ENCODE results near the gene CDHR1. TPM values are rescaled to one million over a fixed set of nuclear protein-coding genes. Genes with fewer than 3 reads are reported as not detected.

CDHR1 gene
- total and polyA plus RNA-seq, 2 of the 8 experiments (the other 6 are each of a cell fraction or from before 2014, with no cell fraction given), result 3.9 to 10.5 TPM

- no peak for TF ChIP-seq SUZ12 (IDR thresholded peaks at IDR 0.05; ENCODE audit: low read length)
- no peak for TF ChIP-seq KDM4A (IDR thresholded peaks at IDR 0.05; ENCODE audit: low read depth, low read length, severe bottlenecking)
- TF ChIP-seq SAP30 (IDR thresholded peaks at IDR 0.05; ENCODE audit: insufficient read depth, insufficient replicate concordance, low read length), result no peak
- no peak for TF ChIP-seq USF2 (IDR thresholded peaks at IDR 0.05; ENCODE audit: low read length)
- TF ChIP-seq CHD2 (IDR thresholded peaks at IDR 0.05; ENCODE audit: low read length), result no peak
- no peak for TF ChIP-seq CHD7 (IDR thresholded peaks at IDR 0.05; ENCODE audit: insufficient replicate concordance, low read length)
- TF ChIP-seq RAD21 (IDR thresholded peaks at IDR 0.05 in 1 of 2, conservative IDR thresholded peaks at IDR 0.05 in 1 of 2; ENCODE audit: low read depth in 2 of 2, low read length in 2 of 2), result no peak
- TF ChIP-seq ASH2L (IDR thresholded peaks at IDR 0.05; ENCODE audit: low read length), result no peak
Observed at GRCh38 chr10:84185526-84186175, 8.7 kb upstream of the CDHR1 start (continued).

All from H1 (cell line).